Right lobe of liver (tissue), 4 donors: ENCODE measurements around the gene E2F1.

ENCODE experiments used
- POLR2A ChIP-seq: fragments of 450-650 bp; IDR thresholded peaks from one replicate; pipeline ENCODE4 v1.6.1; 2017; ENCODE audit warnings: antibody characterized with exemption, mild to moderate bottlenecking
- TF ChIP-seq, protein P1 (sequence below), 4 donors: fragments of 200-600 bp in 3 of 4; fragments of 450-650 bp in 1 of 4; IDR thresholded peaks; one replicate each; pipeline versions ENCODE4 v1.5.1 to v1.8.0; 2016 to 2022; ENCODE audit warnings: antibody characterized with exemption in 4 of 4, mild to moderate bottlenecking in 2 of 4
- donor health status: DM: no; HTN: no; CAD: no.
- donor health status: DM: no; HTN: no; CAD: no.
- donor health status: DM: no; HTN: yes; CAD: no.

DNA sequence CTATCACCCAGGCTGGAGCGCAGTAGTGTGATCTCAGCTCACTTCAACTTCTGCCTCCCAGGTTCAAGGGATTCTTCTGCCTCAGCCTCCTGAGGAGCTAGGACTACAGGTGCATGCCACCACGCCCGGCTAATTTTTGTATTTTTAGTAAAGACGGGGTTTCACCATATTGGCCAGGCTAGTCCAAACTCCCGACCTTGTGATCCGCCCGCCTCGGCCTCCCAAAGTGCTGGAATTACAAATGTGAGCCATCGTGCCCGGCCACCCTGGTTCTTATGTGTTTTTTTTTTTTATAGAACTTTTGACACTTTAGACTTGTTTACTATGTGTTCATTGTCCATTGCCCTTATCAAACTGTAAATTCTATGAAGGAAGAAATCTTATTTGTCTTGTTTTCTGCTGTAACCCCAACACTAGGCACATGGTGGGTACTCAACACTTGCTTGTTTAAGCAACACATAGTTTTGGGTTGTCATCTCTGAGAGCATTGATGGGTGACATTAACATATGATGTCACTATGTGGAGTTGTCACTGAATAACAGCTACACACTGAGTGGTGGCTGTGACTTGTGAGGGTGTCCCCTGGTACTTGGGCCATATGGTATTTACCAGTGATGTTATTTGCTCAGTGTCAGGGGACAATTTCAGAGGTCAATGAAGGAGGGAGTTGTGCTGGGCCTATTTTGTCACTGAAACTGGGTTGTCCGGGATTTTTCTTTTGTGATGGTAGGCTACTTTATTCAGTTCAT, 35.4 kb upstream of the E2F1 start:
- TF ChIP-seq, protein P1, sequence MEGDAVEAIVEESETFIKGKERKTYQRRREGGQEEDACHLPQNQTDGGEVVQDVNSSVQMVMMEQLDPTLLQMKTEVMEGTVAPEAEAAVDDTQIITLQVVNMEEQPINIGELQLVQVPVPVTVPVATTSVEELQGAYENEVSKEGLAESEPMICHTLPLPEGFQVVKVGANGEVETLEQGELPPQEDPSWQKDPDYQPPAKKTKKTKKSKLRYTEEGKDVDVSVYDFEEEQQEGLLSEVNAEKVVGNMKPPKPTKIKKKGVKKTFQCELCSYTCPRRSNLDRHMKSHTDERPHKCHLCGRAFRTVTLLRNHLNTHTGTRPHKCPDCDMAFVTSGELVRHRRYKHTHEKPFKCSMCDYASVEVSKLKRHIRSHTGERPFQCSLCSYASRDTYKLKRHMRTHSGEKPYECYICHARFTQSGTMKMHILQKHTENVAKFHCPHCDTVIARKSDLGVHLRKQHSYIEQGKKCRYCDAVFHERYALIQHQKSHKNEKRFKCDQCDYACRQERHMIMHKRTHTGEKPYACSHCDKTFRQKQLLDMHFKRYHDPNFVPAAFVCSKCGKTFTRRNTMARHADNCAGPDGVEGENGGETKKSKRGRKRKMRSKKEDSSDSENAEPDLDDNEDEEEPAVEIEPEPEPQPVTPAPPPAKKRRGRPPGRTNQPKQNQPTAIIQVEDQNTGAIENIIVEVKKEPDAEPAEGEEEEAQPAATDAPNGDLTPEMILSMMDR (IDR thresholded peaks at IDR 0.05), result no peak
- no peak for TF ChIP-seq POLR2A
